Raji (cell line): ENCODE results near the gene NAV1.

Experiments used
- POLR2A ChIP-seq: IDR thresholded peaks from 2 replicates; pipeline ENCODE4 v1.6.1; 2011; ENCODE audit warnings: low read depth, low read length, control low read depth; ENCODE audit not compliant: insufficient read depth

The NAV1 gene

GRCh38 chr1:201544710-201545109 lies 5.8 kb downstream of the NAV1 start:
- TF ChIP-seq POLR2A = no peak

- TF ChIP-seq POLR2A = no peak
Measured at GRCh38 chr1:201545851-201546492, 7.0 kb downstream of the NAV1 start.

GRCh38 chr1:201551096-201551495 lies 12.2 kb downstream of the NAV1 start:
- TF ChIP-seq POLR2A = no peak

GRCh38 chr1:201551877-201552731 lies 13.2 kb downstream of the NAV1 start:
- TF ChIP-seq POLR2A = no peak

- TF ChIP-seq POLR2A = no peak
Measured at GRCh38 chr1:201552941-201553351, 14.0 kb downstream of the NAV1 start.

GRCh38 chr1:201553496-201554189 lies 14.7 kb downstream of the NAV1 start:
- no peak for TF ChIP-seq POLR2A

- TF ChIP-seq POLR2A = no peak
Measured at GRCh38 chr1:201554190-201554600, 15.3 kb downstream of the NAV1 start.

- TF ChIP-seq POLR2A = no peak
Measured at GRCh38 chr1:201554789-201555592, 16.1 kb downstream of the NAV1 start.

GRCh38 chr1:201555593-201555945 lies 16.6 kb downstream of the NAV1 start:
- no peak for TF ChIP-seq POLR2A

GRCh38 chr1:201556841-201557571 lies 18.1 kb downstream of the NAV1 start:
- TF ChIP-seq POLR2A = no peak

GRCh38 chr1:201557572-201557958 lies 18.6 kb downstream of the NAV1 start:
- no peak for TF ChIP-seq POLR2A

GRCh38 chr1:201559679-201560162 lies 20.8 kb downstream of the NAV1 start:
- no peak for TF ChIP-seq POLR2A

GRCh38 chr1:201560328-201561194 lies 21.6 kb downstream of the NAV1 start:
- TF ChIP-seq POLR2A = no peak
